ENCODE measurements around the gene PNPLA7. TPM values are rescaled to one million over a fixed set of nuclear protein-coding genes. Genes with fewer than 3 reads are reported as not detected.
"Not testable (repeated sequence)": the region's sequence is repeated elsewhere in the genome, so short reads cannot be mapped to it uniquely, and the experiment has no call there.

The PNPLA7 gene
- total RNA-seq, 1 donor from 2014 or later, result 16.2 TPM

DNA sequence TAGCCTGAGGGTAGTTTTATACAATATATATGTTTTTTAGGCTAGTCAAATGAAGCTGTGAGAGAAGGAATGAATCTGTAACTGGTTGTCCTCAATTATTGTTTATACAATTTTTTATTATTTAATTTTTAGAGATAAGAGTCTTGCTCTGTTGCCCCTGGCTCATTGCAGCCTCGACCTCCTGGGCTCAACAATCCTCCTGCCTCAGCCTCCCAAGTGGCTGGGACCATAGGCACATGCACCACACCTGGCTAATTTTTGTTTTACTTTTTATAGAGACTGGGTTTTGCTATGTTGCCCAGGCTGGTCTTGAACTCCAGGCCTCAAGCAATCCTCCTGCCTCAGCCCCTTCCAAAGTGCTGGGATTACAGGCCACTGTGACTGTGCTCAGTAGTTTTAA lies 4.1 kb upstream of the PNPLA7 start:
- Histone ChIP-seq H3K4me3 (no peak overlapping the region), H3K4me1 (peaks cover 20% of the 10 kb centered on the region), H3K27ac (no peak overlapping the region), H3K9me3 (no peaks in the 10 kb centered on the region), H3K36me3 (peaks cover 0 to 31% of the 10 kb centered on the region in 2 donors), H3K27me3 (no peaks in the 10 kb centered on the region)
- TF ChIP-seq POLR2AphosphoS5 (IDR thresholded peaks at IDR 0.05; ENCODE audit: insufficient read depth in 1 of 2, low read depth in 1 of 2), result no peak
- no peak for TF ChIP-seq CTCF (IDR thresholded peaks at IDR 0.05)
- no peak for TF ChIP-seq POLR2A (IDR thresholded peaks at IDR 0.05)
- intact Hi-C loops (cut with DNase I), result no loop called here
- no peak for DNase-seq (ENCODE audit: extremely low spot score in 2 of 2)

DNA sequence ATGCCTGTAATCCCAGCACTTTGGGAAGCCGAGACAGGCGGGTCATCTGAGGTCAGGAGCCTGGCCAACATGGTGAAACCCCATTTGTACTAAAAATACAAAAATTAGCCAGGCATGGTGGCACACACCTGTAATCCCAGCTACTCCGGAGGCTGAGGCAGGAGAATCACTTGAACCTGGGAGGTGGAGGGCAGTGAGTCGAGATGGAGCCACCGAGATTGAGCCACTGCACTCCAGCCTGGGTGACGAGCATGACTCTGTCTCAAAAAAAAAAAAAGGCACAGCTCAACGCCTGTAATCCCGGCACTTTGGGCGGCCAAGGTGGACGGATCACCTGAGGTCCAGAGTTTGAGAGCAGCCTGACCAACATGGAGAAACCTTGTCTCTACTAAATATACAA lies 3.5 kb upstream of the PNPLA7 start:
- H3K9me3 ChIP-seq; DNase-seq (ENCODE audit: extremely low spot score in 2 of 2); intact Hi-C loops (cut with DNase I); H3K27ac ChIP-seq; H3K27me3 ChIP-seq; H3K4me3 ChIP-seq: not testable (repeated sequence)
- H3K4me1 ChIP-seq, result peaks cover 20% of the 10 kb centered on the region
- H3K36me3 ChIP-seq, result peaks cover 0 to 31% of the 10 kb centered on the region in 2 donors

- H3K4me1 ChIP-seq, result peaks cover 20% of the 10 kb centered on the region
Observed at GRCh38 chr9:137552022-137552768, 2.0 kb upstream of the PNPLA7 start.

DNA sequence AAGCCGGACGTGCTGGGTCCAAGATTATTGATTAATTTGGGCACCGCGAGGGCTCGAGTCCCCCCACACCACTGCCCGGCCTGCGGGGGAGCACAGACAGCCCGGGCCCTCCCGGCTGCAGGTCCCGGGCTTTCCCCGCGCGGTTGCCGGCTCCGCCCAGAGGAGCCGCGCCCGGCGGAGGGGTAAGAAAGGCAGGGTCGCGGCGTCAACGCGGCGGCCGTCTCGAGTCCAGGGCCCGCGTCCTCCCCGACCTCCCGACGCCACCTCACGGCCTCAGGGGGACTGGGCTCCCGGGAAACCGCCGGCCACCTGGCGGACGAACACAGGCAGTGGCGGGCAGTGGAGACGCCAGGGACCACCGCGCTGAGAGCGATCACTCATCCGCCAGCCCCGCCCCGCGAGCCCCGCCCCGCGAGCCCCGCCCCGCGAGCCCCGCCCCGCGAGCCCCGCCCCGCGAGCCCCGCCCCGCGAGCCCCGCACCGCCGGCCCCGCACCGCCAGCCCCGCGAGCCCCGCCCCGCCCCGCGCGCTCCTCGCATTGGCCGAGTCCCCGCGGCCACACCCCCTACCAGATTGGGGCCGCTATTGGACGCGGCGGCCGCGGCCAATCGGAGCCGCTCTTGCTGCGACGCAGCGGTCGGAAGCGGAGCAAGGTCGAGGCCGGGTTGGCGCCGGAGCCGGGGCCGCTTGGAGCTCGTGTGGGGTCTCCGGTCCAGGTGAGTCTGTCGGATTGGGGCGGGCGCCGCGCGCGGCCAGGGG lies 1.2 kb upstream of the PNPLA7 start, which contains the start of gene MRPL41:
MRPL41 (plus strand) TSS at position 616 of the 758 bp plus-strand sequence. CDS start 203 bp downstream, outside the sequence.
- Histone ChIP-seq H3K4me1 (peaks cover 20% of the 10 kb centered on the region), H3K9me3 (no peaks in the 10 kb centered on the region)
- intact Hi-C loops (cut with DNase I), result no loop called here

More at GRCh38 chr9:137552022-137552768, 2.0 kb upstream of the PNPLA7 start:
- H3K27ac ChIP-seq, result peak overlapping the region; percentile 76
- intact Hi-C loops (cut with DNase I), result no loop called here
- H3K4me3 ChIP-seq, result peak overlapping the region; percentile 85 to 90
- no peak for DNase-seq (ENCODE audit: extremely low spot score in 2 of 2)
- H3K9me3 ChIP-seq, result no peaks in the 10 kb centered on the region
- no peaks in the 10 kb centered on the region for H3K27me3 ChIP-seq
- TF ChIP-seq POLR2AphosphoS5 (IDR thresholded peaks at IDR 0.05; ENCODE audit: insufficient read depth in 1 of 2, low read depth in 1 of 2), result peak in 1 of 2 donors; percentile 6
- no peak for TF ChIP-seq POLR2A (IDR thresholded peaks at IDR 0.05)
- peaks cover 0 to 22% of the 10 kb centered on the region in 2 donors for H3K36me3 ChIP-seq

GRCh38 chr9:137550958-137551263 lies 709 bp upstream of the PNPLA7 start:
- intact Hi-C loops (cut with DNase I), result not testable (repeated sequence)

More for the DNA sequence above, 1.2 kb upstream of the PNPLA7 start, which contains the start of gene MRPL41:
- H3K27me3 ChIP-seq, result no peaks in the 10 kb centered on the region
- TF ChIP-seq POLR2AphosphoS5 (IDR thresholded peaks at IDR 0.05; ENCODE audit: insufficient read depth in 1 of 2, low read depth in 1 of 2), result peak in 1 of 2 donors; percentile 66
- TF ChIP-seq POLR2A (IDR thresholded peaks at IDR 0.05), result peak in 1 of 2 donors; percentile 40
- TF ChIP-seq CTCF (IDR thresholded peaks at IDR 0.05), result peak in 2 of 3 experiments; percentile 15 to 34
- peak within 1 kb of the TSS; percentile 85 to 90 for H3K4me3 ChIP-seq
- DNase-seq (ENCODE audit: extremely low spot score in 2 of 2), result no peak
- peaks cover 0 to 18% of the 10 kb centered on the region in 2 donors for H3K36me3 ChIP-seq
- H3K27ac ChIP-seq, result peak within 1 kb of the TSS; percentile 93

GRCh38 chr9:137547687-137548543 lies 2.3 kb downstream of the PNPLA7 start:
- Histone ChIP-seq H3K27me3 (no peaks in the 10 kb centered on the region), H3K4me1 (peaks cover 22% of the 10 kb centered on the region), H3K4me3 (no peak overlapping the region), H3K9me3 (no peaks in the 10 kb centered on the region), H3K27ac (peak overlapping the region; percentile 3), H3K36me3 (no peaks in the 10 kb centered on the region)
- no peak for DNase-seq (ENCODE audit: extremely low spot score in 2 of 2)
- intact Hi-C loops (cut with DNase I), result no loop called here
- no peak for TF ChIP-seq CTCF (IDR thresholded peaks at IDR 0.05)
- no peak for TF ChIP-seq POLR2AphosphoS5 (IDR thresholded peaks at IDR 0.05; ENCODE audit: insufficient read depth in 1 of 2, low read depth in 1 of 2)
- no peak for TF ChIP-seq POLR2A (IDR thresholded peaks at IDR 0.05)

More at GRCh38 chr9:137550958-137551263, 709 bp upstream of the PNPLA7 start:
- not testable (repeated sequence) for DNase-seq (ENCODE audit: extremely low spot score in 2 of 2); H3K27me3 ChIP-seq; H3K9me3 ChIP-seq
- H3K4me3 ChIP-seq, result peak overlapping the region; percentile 58 to 85
- peak overlapping the region; percentile 93 for H3K27ac ChIP-seq
- peaks cover 0 to 13% of the 10 kb centered on the region in 2 donors for H3K36me3 ChIP-seq
- peaks cover 20% of the 10 kb centered on the region for H3K4me1 ChIP-seq
